Body of pancreas (tissue), 4 donors: ENCODE measurements around the gene CBX6. TPM values are rescaled to one million over a fixed set of nuclear protein-coding genes. Genes with fewer than 3 reads are reported as not detected.

ENCODE experiments used
- ATAC-seq: fragments of 150-250 bp; one replicate; pipeline ENCODE4 v1.9.1; 2016
- DNase-seq, 4 donors: peaks; one replicate each; pipeline ENCODE4 v3.0.0-alpha.2; 2019
- H3K27ac ChIP-seq, 4 donors: fragments of 200-600 bp; sonication (generic); 1 replicate in 3 of 4; 2 replicates in 1 of 4; pipeline versions ENCODE4 v1.5.1 to v1.6.1; 2016 to 2019; ENCODE audit warnings: mild to moderate bottlenecking in 1 of 4, mixed read lengths in 1 of 4, moderate library complexity in 1 of 4
- H3K27me3 ChIP-seq, 2 donors: fragments of 200-600 bp; sonication (generic); one replicate each; pipeline ENCODE4 v1.6.0; 2016; ENCODE audit warnings: mild to moderate bottlenecking in 1 of 2
- H3K36me3 ChIP-seq, 2 donors: fragments of 200-600 bp; sonication (generic); replicated peaks in 1 of 2; 2 replicates each; pipeline ENCODE4 v1.5.1; 2016; ENCODE audit warnings: low read depth in 2 of 2; ENCODE audit not compliant: insufficient read depth in 1 of 2
- H3K4me1 ChIP-seq: fragments of 200-600 bp; sonication (generic); one replicate; pipeline ENCODE4 v1.6.0; 2016
- H3K4me3 ChIP-seq, 2 donors: fragments of 200-600 bp; sonication (generic); 1 replicate in 1 of 2; 2 replicates in 1 of 2; pipeline ENCODE4 v1.5.1; 2016 to 2019
- H3K9me3 ChIP-seq, 3 donors: fragments of 200-600 bp; sonication (generic); 1 replicate in 2 of 3; 2 replicates in 1 of 3; pipeline ENCODE4 v1.5.1; 2016
- CTCF ChIP-seq, 7 experiments: fragments of 450-650 bp in 4 of 7; fragments of 200-600 bp in 3 of 7; sonication (generic) in 3 of 7; IDR thresholded peaks; one replicate each; pipeline ENCODE4 v1.5.1; 2016 to 2019; ENCODE audit warnings: antibody characterized with exemption in 7 of 7
- POLR2A ChIP-seq, 3 donors: fragments of 450-650 bp; IDR thresholded peaks; one replicate each; pipeline ENCODE4 v1.6.1; 2016; ENCODE audit warnings: antibody characterized with exemption in 3 of 3, mild to moderate bottlenecking in 2 of 3
- WGBS, 2 donors: methylation state at CpG; one replicate each; pipeline ENCODE4 v1.1.5; 2017; 5-methylcytosine and 5-hydroxymethylcytosine counted together
- intact Hi-C: fragments of 100-400 bp; cut with DNase I; formaldehyde crosslinking; loops from one replicate; pipeline ENCODE4 v1.15.1; 2023
- total RNA-seq, 2 donors: library from RNA; depleted of rRNA; stranded (reverse); fragments of >200 nt; gene quantifications; one replicate each; pipeline ENCODE4 v1.1.0, GENCODE V29; 2016

Gene CBX6
- total RNA-seq, 2 donors from 2014 or later = 32.7 to 45.2 TPM

GRCh38 chr22:38871360-38872171 is 450 bp downstream of the CBX6 start:
- peaks cover 0 to 2% of the 10 kb centered on the region in 2 donors for H3K36me3 ChIP-seq
- no peaks in the 10 kb centered on the region for H3K27me3 ChIP-seq
- H3K27ac ChIP-seq = peak overlapping the region; percentile 61 to 92 (median 83)
- DNase-seq (peak in 2 of 4 donors; percentile 36), ATAC-seq (peak; percentile 2)
- no peak for TF ChIP-seq POLR2A (IDR thresholded peaks at IDR 0.05)
- TF ChIP-seq CTCF (IDR thresholded peaks at IDR 0.05) = no peak
- peaks cover 37% of the 10 kb centered on the region for H3K4me1 ChIP-seq
- no peaks in the 10 kb centered on the region for H3K9me3 ChIP-seq
- intact Hi-C loops = no loop called here
- WGBS, 2 donors = 1 to 2% methylated on average over 25 to 68 of the region's 77 CpGs
- peak overlapping the region; percentile 60 to 74 for H3K4me3 ChIP-seq

- Histone ChIP-seq H3K36me3 (peaks cover 0 to 2% of the 10 kb centered on the region in 2 donors), H3K9me3 (no peaks in the 10 kb centered on the region), H3K4me3 (no peak overlapping the region), H3K27me3 (no peaks in the 10 kb centered on the region), H3K27ac (peak overlapping the region; percentile 61 to 92 (median 83)), H3K4me1 (peaks cover 37% of the 10 kb centered on the region)
- intact Hi-C loops = no loop called here
- no peak for DNase-seq
- WGBS, 2 donors = 18 to 25% methylated on average over 2 of the region's 2 CpGs
- no peak for TF ChIP-seq POLR2A (IDR thresholded peaks at IDR 0.05)
- TF ChIP-seq CTCF (IDR thresholded peaks at IDR 0.05) = no peak
- no peak for ATAC-seq
Observed at GRCh38 chr22:38870791-38871359, 1.1 kb downstream of the CBX6 start.

GRCh38 chr22:38870312-38870741 is 1.7 kb downstream of the CBX6 start:
- H3K36me3 ChIP-seq = peaks cover 0 to 2% of the 10 kb centered on the region in 2 donors
- intact Hi-C loops = no loop called here
- DNase-seq (peak; percentile 89 to 95 (median 92)), ATAC-seq (peak; percentile 28)
- TF ChIP-seq CTCF (IDR thresholded peaks at IDR 0.05) (peak; percentile 77 to 92 (median 84)), POLR2A (IDR thresholded peaks at IDR 0.05) (no peak)
- peaks cover 39% of the 10 kb centered on the region for H3K4me1 ChIP-seq
- 8% methylated on average over 12 of the region's 12 CpGs for WGBS, 2 donors
- H3K27ac ChIP-seq = peak overlapping the region; percentile 61 to 92 (median 83)
- no peak overlapping the region for H3K4me3 ChIP-seq
- H3K9me3 ChIP-seq = no peaks in the 10 kb centered on the region
- no peaks in the 10 kb centered on the region for H3K27me3 ChIP-seq

- Histone ChIP-seq H3K4me1 (peaks cover 46% of the 10 kb centered on the region), H3K4me3 (no peak overlapping the region), H3K27me3 (no peaks in the 10 kb centered on the region), H3K36me3 (peaks cover 0 to 2% of the 10 kb centered on the region in 2 donors), H3K27ac (peak overlapping the region in 1 of 4 donors; percentile 92), H3K9me3 (no peaks in the 10 kb centered on the region)
- WGBS, 2 donors = 75 to 79% methylated on average over 3 of the region's 3 CpGs
- intact Hi-C loops = loop anchor here (5.0 kb wide), 1 partner anchor 253 kb away; no protein-coding TSS in a partner anchor
- ATAC-seq (no peak), DNase-seq (no peak)
- no peak for TF ChIP-seq CTCF (IDR thresholded peaks at IDR 0.05)
Observed at GRCh38 chr22:38869663-38870062, 2.4 kb downstream of the CBX6 start.
